WTC11 (cell line): Measurements from ENCODE around the gene WDR1. TPM values are rescaled to one million over a fixed set of nuclear protein-coding genes. Genes with fewer than 3 reads are reported as not detected.
A peak's percentile ranks its signal among the peaks of the same experiment; 100 is the strongest.

Experiments used
- ATAC-seq: fragments of 200-7000 bp; cut with Tn5 transposase; 2 replicates; pipeline ENCODE4 v1.10.0; 2021; ENCODE audit warnings: mild to moderate bottlenecking, moderate library complexity
- CTCF ChIA-PET: fragments of 300-600 bp; sonication (Branson Sonifier 250); formaldehyde crosslinking; loops from one replicate; lab custom pipeline; 2021; ENCODE audit warnings: antibody characterized with exemption; lab: Charles Lee
- POLR2A ChIA-PET: fragments of 350-600 bp; sonication (Branson Sonifier 250); formaldehyde crosslinking; loops from one replicate; lab custom pipeline; 2021; ENCODE audit warnings: antibody characterized with exemption; lab: Charles Lee
- DNase-seq: peaks from one replicate; pipeline ENCODE4 v3.0.0; 2021; ENCODE audit warnings: low spot score
- H3K27ac Mint-ChIP-seq: 2 replicates; pipeline ENCODE4 v1.8.0; 2021; ENCODE audit warnings: mixed read lengths
- H3K27me3 Mint-ChIP-seq: 2 replicates; pipeline ENCODE4 v1.8.0; 2021; ENCODE audit warnings: low read depth, mild to moderate bottlenecking, moderate library complexity, mixed read lengths
- H3K36me3 Mint-ChIP-seq: 2 replicates; pipeline ENCODE4 v1.8.0; 2021; ENCODE audit warnings: mixed read lengths
- H3K4me1 Mint-ChIP-seq: 2 replicates; pipeline ENCODE4 v1.8.0; 2022; ENCODE audit warnings: mixed read lengths
- H3K4me3 Mint-ChIP-seq: 2 replicates; pipeline ENCODE4 v1.8.0; 2021; ENCODE audit warnings: mild to moderate bottlenecking, moderate library complexity, mixed read lengths
- H3K9me3 Mint-ChIP-seq: 2 replicates; pipeline ENCODE4 v1.8.0; 2021; ENCODE audit warnings: mixed read lengths
- CREB1 ChIP-seq: sonication (generic); formaldehyde crosslinking; IDR thresholded peaks from 2 replicates; pipeline ENCODE4 v1.8.0; 2023; ENCODE audit warnings: mild to moderate bottlenecking, missing genetic modification reagents
- EMX1 ChIP-seq: fragments of 250-450 bp; sonication (Bioruptor Pico); IDR thresholded peaks from 2 replicates; pipeline ENCODE4 v1.8.0; 2021; ENCODE audit warnings: mild to moderate bottlenecking
- FOXK1 ChIP-seq: sonication (generic); formaldehyde crosslinking; IDR thresholded peaks from 2 replicates; pipeline ENCODE4 v1.8.0; 2022; ENCODE audit warnings: mild to moderate bottlenecking, moderate library complexity, missing genetic modification reagents
- HMGA2 ChIP-seq: fragments of 250-450 bp; sonication (Bioruptor Pico); IDR thresholded peaks from 2 replicates; pipeline ENCODE4 v1.4.0; 2021; ENCODE audit warnings: mild to moderate bottlenecking, moderate library complexity
- IRF2 ChIP-seq: sonication (generic); formaldehyde crosslinking; IDR thresholded peaks from 2 replicates; pipeline ENCODE4 v1.8.0; 2022; ENCODE audit warnings: low read depth, missing genetic modification reagents, borderline replicate concordance
- JAZF1 ChIP-seq: fragments of 250-450 bp; sonication (Bioruptor Pico); IDR thresholded peaks from 2 replicates; pipeline ENCODE4 v1.9.0; 2021; ENCODE audit warnings: moderate library complexity, mild to moderate bottlenecking, inconsistent platforms
- MXD4 ChIP-seq: fragments of 250-450 bp; sonication (Bioruptor Pico); IDR thresholded peaks from 2 replicates; pipeline ENCODE4 v1.8.0; 2021; ENCODE audit warnings: mild to moderate bottlenecking, moderate library complexity, borderline replicate concordance
- MYBL2 ChIP-seq: sonication (generic); formaldehyde crosslinking; IDR thresholded peaks from 2 replicates; pipeline ENCODE4 v1.8.1; 2023; ENCODE audit warnings: mild to moderate bottlenecking, moderate library complexity, missing genetic modification reagents
- NR2C2 ChIP-seq: sonication (generic); formaldehyde crosslinking; IDR thresholded peaks from 2 replicates; pipeline ENCODE4 v1.8.0; 2022; ENCODE audit warnings: mild to moderate bottlenecking, missing genetic modification reagents
- TCF7 ChIP-seq: sonication (generic); formaldehyde crosslinking; IDR thresholded peaks from 2 replicates; pipeline ENCODE4 v1.8.0; 2022; ENCODE audit warnings: mild to moderate bottlenecking, low read depth, missing genetic modification reagents, moderate library complexity
- TP53 ChIP-seq: sonication (generic); formaldehyde crosslinking; IDR thresholded peaks from 2 replicates; pipeline ENCODE4 v1.8.1; 2023; ENCODE audit warnings: mild to moderate bottlenecking, missing genetic modification reagents
- ZNF121 ChIP-seq: sonication (generic); formaldehyde crosslinking; IDR thresholded peaks from 2 replicates; pipeline ENCODE4 v1.8.0; 2023; ENCODE audit warnings: missing genetic modification reagents
- ZNF396 ChIP-seq: fragments of 250-450 bp; sonication (Bioruptor Pico); IDR thresholded peaks from 2 replicates; pipeline ENCODE4 v1.8.0; 2021; ENCODE audit warnings: mild to moderate bottlenecking, moderate library complexity, borderline replicate concordance
- ZNF423 ChIP-seq: fragments of 250-450 bp; sonication (Bioruptor Pico); IDR thresholded peaks from 2 replicates; pipeline ENCODE4 v2.1.2; 2022; ENCODE audit warnings: mild to moderate bottlenecking, moderate library complexity
- ZNF671 ChIP-seq: fragments of 250-450 bp; sonication (Bioruptor Pico); IDR thresholded peaks from 2 replicates; pipeline ENCODE4 v1.8.0; 2021; ENCODE audit warnings: mild to moderate bottlenecking
- total RNA-seq: library from RNA; stranded (reverse); gene quantifications from 3 replicates; pipeline ENCODE4 v1.2.3, GENCODE V29; 2021
- TF ChIP-seq, protein P1 (sequence below): fragments of 250-450 bp; sonication (Bioruptor Pico); conservative IDR thresholded peaks from 2 replicates; pipeline ENCODE4 v1.9.0; 2021; ENCODE audit warnings: mild to moderate bottlenecking
- TF ChIP-seq, protein P2 (sequence below): sonication (generic); formaldehyde crosslinking; IDR thresholded peaks from 2 replicates; pipeline ENCODE4 v1.8.0; 2022; ENCODE audit warnings: missing genetic modification reagents
- TF ChIP-seq, protein P3 (sequence below): fragments of 250-450 bp; sonication (Bioruptor Pico); IDR thresholded peaks from 2 replicates; pipeline ENCODE4 v1.9.0; 2021; ENCODE audit warnings: mild to moderate bottlenecking, borderline replicate concordance
- TF ChIP-seq, protein P4 (sequence below): sonication (generic); formaldehyde crosslinking; IDR thresholded peaks from 2 replicates; pipeline ENCODE4 v1.8.0; 2023; ENCODE audit warnings: mild to moderate bottlenecking, missing genetic modification reagents

WDR1 gene
- total RNA-seq, 1 experiment from 2014 or later, result 288 TPM

GRCh38 chr4:10099499-10100325 is 16.9 kb downstream of the WDR1 start:
- POLR2A ChIA-PET, result interaction anchor here (0.8 to 1.4 kb wide), 2 partner anchors 9 to 19 kb away, joined by 3 to 4 read pairs; no protein-coding TSS in a partner anchor
- ATAC-seq (no peak), DNase-seq (no peak)
- no peaks in the 10 kb centered on the region for H3K27me3 Mint-ChIP-seq
- H3K27ac Mint-ChIP-seq, result peak overlapping the region; percentile 25; the same call in 1 of the 2 replicates
- peaks cover 38% of the 10 kb centered on the region for H3K4me1 Mint-ChIP-seq
- H3K36me3 Mint-ChIP-seq, result peaks cover 62% of the 10 kb centered on the region
- CTCF ChIA-PET, result no interaction called here
- no peaks in the 10 kb centered on the region for H3K9me3 Mint-ChIP-seq
- TF ChIP-seq ZNF396 (CRISPR knock-in tag) (no peak), ZNF423 (no peak), TP53 (CRISPR knock-in tag) (no peak), IRF2 (no peak), CREB1 (CRISPR knock-in tag) (no peak)
- TF ChIP-seq, protein P1, sequence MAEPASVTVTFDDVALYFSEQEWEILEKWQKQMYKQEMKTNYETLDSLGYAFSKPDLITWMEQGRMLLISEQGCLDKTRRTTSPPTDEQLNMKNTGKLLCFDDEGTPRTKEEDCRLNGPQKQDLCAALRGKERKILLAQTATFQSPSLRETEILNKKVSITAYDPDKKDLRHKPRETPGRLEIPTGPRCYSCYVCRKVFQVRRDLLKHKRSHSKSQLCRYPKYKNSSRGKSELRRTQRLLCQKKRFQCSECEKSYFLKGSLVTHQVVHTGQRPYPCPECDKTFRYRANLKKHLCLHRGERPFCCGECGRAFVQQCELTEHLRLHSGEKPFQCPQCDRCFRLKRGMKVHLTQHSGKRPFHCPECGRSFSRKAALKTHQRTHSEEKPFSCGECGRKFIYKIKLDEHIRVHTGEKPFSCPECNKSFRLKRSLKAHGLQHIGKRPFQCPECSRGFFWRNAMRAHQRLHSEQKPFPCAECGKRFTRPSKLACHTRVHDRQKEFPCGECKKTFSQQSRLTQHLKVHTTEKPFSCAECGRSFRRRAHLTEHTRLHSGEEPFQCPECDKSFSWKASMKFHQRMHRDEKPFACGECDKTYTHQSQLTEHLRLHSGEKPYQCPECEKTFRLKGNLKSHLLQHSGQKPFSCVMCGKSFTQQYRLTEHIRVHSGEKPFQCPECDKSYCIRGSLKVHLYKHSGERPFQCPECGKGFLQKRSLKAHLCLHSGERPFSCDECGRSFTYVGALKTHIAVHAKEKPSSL, result no peak
- TF ChIP-seq, protein P2, sequence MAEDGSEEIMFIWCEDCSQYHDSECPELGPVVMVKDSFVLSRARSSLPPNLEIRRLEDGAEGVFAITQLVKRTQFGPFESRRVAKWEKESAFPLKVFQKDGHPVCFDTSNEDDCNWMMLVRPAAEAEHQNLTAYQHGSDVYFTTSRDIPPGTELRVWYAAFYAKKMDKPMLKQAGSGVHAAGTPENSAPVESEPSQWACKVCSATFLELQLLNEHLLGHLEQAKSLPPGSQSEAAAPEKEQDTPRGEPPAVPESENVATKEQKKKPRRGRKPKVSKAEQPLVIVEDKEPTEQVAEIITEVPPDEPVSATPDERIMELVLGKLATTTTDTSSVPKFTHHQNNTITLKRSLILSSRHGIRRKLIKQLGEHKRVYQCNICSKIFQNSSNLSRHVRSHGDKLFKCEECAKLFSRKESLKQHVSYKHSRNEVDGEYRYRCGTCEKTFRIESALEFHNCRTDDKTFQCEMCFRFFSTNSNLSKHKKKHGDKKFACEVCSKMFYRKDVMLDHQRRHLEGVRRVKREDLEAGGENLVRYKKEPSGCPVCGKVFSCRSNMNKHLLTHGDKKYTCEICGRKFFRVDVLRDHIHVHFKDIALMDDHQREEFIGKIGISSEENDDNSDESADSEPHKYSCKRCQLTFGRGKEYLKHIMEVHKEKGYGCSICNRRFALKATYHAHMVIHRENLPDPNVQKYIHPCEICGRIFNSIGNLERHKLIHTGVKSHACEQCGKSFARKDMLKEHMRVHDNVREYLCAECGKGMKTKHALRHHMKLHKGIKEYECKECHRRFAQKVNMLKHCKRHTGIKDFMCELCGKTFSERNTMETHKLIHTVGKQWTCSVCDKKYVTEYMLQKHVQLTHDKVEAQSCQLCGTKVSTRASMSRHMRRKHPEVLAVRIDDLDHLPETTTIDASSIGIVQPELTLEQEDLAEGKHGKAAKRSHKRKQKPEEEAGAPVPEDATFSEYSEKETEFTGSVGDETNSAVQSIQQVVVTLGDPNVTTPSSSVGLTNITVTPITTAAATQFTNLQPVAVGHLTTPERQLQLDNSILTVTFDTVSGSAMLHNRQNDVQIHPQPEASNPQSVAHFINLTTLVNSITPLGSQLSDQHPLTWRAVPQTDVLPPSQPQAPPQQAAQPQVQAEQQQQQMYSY (CRISPR knock-in tag), result no peak
- TF ChIP-seq, protein P3, sequence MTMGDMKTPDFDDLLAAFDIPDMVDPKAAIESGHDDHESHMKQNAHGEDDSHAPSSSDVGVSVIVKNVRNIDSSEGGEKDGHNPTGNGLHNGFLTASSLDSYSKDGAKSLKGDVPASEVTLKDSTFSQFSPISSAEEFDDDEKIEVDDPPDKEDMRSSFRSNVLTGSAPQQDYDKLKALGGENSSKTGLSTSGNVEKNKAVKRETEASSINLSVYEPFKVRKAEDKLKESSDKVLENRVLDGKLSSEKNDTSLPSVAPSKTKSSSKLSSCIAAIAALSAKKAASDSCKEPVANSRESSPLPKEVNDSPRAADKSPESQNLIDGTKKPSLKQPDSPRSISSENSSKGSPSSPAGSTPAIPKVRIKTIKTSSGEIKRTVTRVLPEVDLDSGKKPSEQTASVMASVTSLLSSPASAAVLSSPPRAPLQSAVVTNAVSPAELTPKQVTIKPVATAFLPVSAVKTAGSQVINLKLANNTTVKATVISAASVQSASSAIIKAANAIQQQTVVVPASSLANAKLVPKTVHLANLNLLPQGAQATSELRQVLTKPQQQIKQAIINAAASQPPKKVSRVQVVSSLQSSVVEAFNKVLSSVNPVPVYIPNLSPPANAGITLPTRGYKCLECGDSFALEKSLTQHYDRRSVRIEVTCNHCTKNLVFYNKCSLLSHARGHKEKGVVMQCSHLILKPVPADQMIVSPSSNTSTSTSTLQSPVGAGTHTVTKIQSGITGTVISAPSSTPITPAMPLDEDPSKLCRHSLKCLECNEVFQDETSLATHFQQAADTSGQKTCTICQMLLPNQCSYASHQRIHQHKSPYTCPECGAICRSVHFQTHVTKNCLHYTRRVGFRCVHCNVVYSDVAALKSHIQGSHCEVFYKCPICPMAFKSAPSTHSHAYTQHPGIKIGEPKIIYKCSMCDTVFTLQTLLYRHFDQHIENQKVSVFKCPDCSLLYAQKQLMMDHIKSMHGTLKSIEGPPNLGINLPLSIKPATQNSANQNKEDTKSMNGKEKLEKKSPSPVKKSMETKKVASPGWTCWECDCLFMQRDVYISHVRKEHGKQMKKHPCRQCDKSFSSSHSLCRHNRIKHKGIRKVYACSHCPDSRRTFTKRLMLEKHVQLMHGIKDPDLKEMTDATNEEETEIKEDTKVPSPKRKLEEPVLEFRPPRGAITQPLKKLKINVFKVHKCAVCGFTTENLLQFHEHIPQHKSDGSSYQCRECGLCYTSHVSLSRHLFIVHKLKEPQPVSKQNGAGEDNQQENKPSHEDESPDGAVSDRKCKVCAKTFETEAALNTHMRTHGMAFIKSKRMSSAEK (CRISPR knock-in tag), result no peak
- H3K4me3 Mint-ChIP-seq, result no peak overlapping the region

- peaks cover 69% of the 10 kb centered on the region for H3K36me3 Mint-ChIP-seq
- peaks cover 34% of the 10 kb centered on the region for H3K4me1 Mint-ChIP-seq
- H3K27ac Mint-ChIP-seq, result no peak overlapping the region
- POLR2A ChIA-PET, result interaction anchor here (0.9 kb wide), 1 partner anchor 9 kb away, joined by 3 read pairs; no protein-coding TSS in a partner anchor
- ATAC-seq, result no peak
- no peak for DNase-seq
- H3K9me3 Mint-ChIP-seq, result no peaks in the 10 kb centered on the region
- no peaks in the 10 kb centered on the region for H3K27me3 Mint-ChIP-seq
- H3K4me3 Mint-ChIP-seq, result no peak overlapping the region
- CTCF ChIA-PET, result no interaction called here
- TF ChIP-seq CREB1 (CRISPR knock-in tag) (no peak), JAZF1 (no peak), MYBL2 (no peak), HMGA2 (CRISPR knock-in tag) (no peak), FOXK1 (CRISPR knock-in tag) (no peak), EMX1 (CRISPR knock-in tag) (no peak), NR2C2 (CRISPR knock-in tag) (no peak), ZNF671 (CRISPR knock-in tag) (no peak), TCF7 (CRISPR knock-in tag) (no peak), MXD4 (CRISPR knock-in tag) (no peak), ZNF121 (no peak)
- TF ChIP-seq, protein P1, result no peak
- TF ChIP-seq, protein P4, sequence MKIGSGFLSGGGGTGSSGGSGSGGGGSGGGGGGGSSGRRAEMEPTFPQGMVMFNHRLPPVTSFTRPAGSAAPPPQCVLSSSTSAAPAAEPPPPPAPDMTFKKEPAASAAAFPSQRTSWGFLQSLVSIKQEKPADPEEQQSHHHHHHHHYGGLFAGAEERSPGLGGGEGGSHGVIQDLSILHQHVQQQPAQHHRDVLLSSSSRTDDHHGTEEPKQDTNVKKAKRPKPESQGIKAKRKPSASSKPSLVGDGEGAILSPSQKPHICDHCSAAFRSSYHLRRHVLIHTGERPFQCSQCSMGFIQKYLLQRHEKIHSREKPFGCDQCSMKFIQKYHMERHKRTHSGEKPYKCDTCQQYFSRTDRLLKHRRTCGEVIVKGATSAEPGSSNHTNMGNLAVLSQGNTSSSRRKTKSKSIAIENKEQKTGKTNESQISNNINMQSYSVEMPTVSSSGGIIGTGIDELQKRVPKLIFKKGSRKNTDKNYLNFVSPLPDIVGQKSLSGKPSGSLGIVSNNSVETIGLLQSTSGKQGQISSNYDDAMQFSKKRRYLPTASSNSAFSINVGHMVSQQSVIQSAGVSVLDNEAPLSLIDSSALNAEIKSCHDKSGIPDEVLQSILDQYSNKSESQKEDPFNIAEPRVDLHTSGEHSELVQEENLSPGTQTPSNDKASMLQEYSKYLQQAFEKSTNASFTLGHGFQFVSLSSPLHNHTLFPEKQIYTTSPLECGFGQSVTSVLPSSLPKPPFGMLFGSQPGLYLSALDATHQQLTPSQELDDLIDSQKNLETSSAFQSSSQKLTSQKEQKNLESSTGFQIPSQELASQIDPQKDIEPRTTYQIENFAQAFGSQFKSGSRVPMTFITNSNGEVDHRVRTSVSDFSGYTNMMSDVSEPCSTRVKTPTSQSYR (CRISPR knock-in tag), result no peak
Measured at GRCh38 chr4:10098780-10099160, 17.8 kb downstream of the WDR1 start.
